Urothelium cell line (cell line): ENCODE measurements around the gene IL1R1.

Experiments
- DNase-seq: peaks from one replicate; pipeline ENCODE4 v3.0.0; 2011; ENCODE audit warnings: low spot score, mixed read lengths
- FAIRE-seq: peaks from 2 replicates; lab custom pipeline; 2011; peaks lifted over from hg19 to GRCh38; lab: Jason Lieb, UNC

IL1R1 gene

GRCh38 chr2:102137138-102137537, 5.4 kb upstream of the IL1R1 start:
- no peak for FAIRE-seq
- no peak for DNase-seq

GRCh38 chr2:102138331-102138730, 4.2 kb upstream of the IL1R1 start:
- no peak for DNase-seq
- FAIRE-seq = no peak

- no peak for DNase-seq
- FAIRE-seq = no peak
These were observed 2.7 kb upstream of the IL1R1 start for GRCh38 chr2:102139851-102140250.

- DNase-seq = no peak
These were observed 2.2 kb upstream of the IL1R1 start for GRCh38 chr2:102140377-102140776.

GRCh38 chr2:102141011-102141943, 1.3 kb upstream of the IL1R1 start:
- FAIRE-seq (no peak), DNase-seq (no peak)

More at GRCh38 chr2:102140377-102140776, 2.2 kb upstream of the IL1R1 start:
- no peak for FAIRE-seq

- DNase-seq = no peak
- FAIRE-seq = no peak
These were observed 393 bp downstream of the IL1R1 start for GRCh38 chr2:102142829-102143449.

GRCh38 chr2:102143450-102143985, 972 bp downstream of the IL1R1 start:
- FAIRE-seq (no peak), DNase-seq (no peak)

- no peak for FAIRE-seq
- no peak for DNase-seq
These were observed 1.6 kb downstream of the IL1R1 start for GRCh38 chr2:102144128-102144527.

- no peak for FAIRE-seq
- DNase-seq = no peak
These were observed 2.6 kb downstream of the IL1R1 start for GRCh38 chr2:102145107-102145506.

GRCh38 chr2:102145934-102146333, 3.4 kb downstream of the IL1R1 start:
- no peak for FAIRE-seq
- DNase-seq = no peak

- DNase-seq (no peak), FAIRE-seq (no peak)
These were observed 5.4 kb downstream of the IL1R1 start for GRCh38 chr2:102147935-102148334.

GRCh38 chr2:102149243-102149642, 6.7 kb downstream of the IL1R1 start:
- FAIRE-seq = no peak
- no peak for DNase-seq

GRCh38 chr2:102149644-102150455, 7.3 kb downstream of the IL1R1 start:
- DNase-seq (no peak), FAIRE-seq (no peak)

GRCh38 chr2:102154364-102154763, 11.8 kb downstream of the IL1R1 start:
- FAIRE-seq (no peak), DNase-seq (no peak)

- DNase-seq (no peak), FAIRE-seq (no peak)
These were observed 12.6 kb downstream of the IL1R1 start for GRCh38 chr2:102154946-102155702.

GRCh38 chr2:102155703-102156515, 13.4 kb downstream of the IL1R1 start:
- DNase-seq (no peak), FAIRE-seq (no peak)

- FAIRE-seq (no peak), DNase-seq (no peak)
These were observed 15.6 kb downstream of the IL1R1 start for GRCh38 chr2:102158011-102158755.

GRCh38 chr2:102159295-102159694, 16.7 kb downstream of the IL1R1 start:
- FAIRE-seq = no peak

More at GRCh38 chr2:102159295-102159694, 16.7 kb downstream of the IL1R1 start:
- DNase-seq = no peak
